Peyer's patch (tissue), 4 donors: Measurements from ENCODE around the gene ASB13.

ENCODE experiments used
- CTCF ChIP-seq, 6 experiments: fragments of 450-650 bp in 4 of 6; fragments of 200-600 bp in 2 of 6; sonication (generic) in 1 of 6; IDR thresholded peaks; one replicate each; pipeline ENCODE4 v1.5.1; 2017 to 2019; ENCODE audit warnings: antibody characterized with exemption in 6 of 6, mild to moderate bottlenecking in 3 of 6, moderate library complexity in 1 of 6
- POLR2A ChIP-seq, 2 donors: fragments of 450-650 bp; IDR thresholded peaks; one replicate each; pipeline ENCODE4 v1.5.1; 2017; ENCODE audit warnings: antibody characterized with exemption in 2 of 2, mild to moderate bottlenecking in 2 of 2, moderate library complexity in 2 of 2

GRCh38 chr10:5629303-5630111, 36.9 kb downstream of the ASB13 start:
- TF ChIP-seq CTCF (IDR thresholded peaks at IDR 0.05): peak; percentile 80 to 91 (median 86)
- TF ChIP-seq POLR2A (IDR thresholded peaks at IDR 0.05): no peak
